Right cardiac atrium (tissue), 5 donors: ENCODE results near the gene MICAL2. TPM values are rescaled to one million over a fixed set of nuclear protein-coding genes. Genes with fewer than 3 reads are reported as not detected.

Experiments
- ATAC-seq, 2 donors: fragments of 200-7000 bp; cut with Tn5 transposase; one replicate each; pipeline versions ENCODE4 v1.8.0 to v1.9.1; 2020; ENCODE audit warnings: moderate library complexity in 2 of 2, mild to moderate bottlenecking in 1 of 2
- DNase-seq, 3 donors: peaks; one replicate each; pipeline ENCODE4 v3.0.0-alpha.2; 2020
- H3K27ac ChIP-seq: one replicate; pipeline ENCODE4 v1.5.1; 2013; ENCODE audit warnings: mild to moderate bottlenecking, low read length, control low read depth, moderate library complexity
- H3K27me3 ChIP-seq: one replicate; pipeline ENCODE4 v1.6.1; 2013; ENCODE audit not compliant: control insufficient read depth, insufficient read depth
- H3K4me1 ChIP-seq: one replicate; pipeline ENCODE4 v1.6.1; 2013; ENCODE audit warnings: low read length; ENCODE audit not compliant: control insufficient read depth, insufficient read depth
- H3K4me3 ChIP-seq: one replicate; pipeline ENCODE4 v1.5.1; 2013; ENCODE audit warnings: low read length, control low read depth
- H3K9me3 ChIP-seq: one replicate; pipeline ENCODE4 v1.6.1; 2013; ENCODE audit warnings: low read length; ENCODE audit not compliant: control insufficient read depth
- WGBS: extraction: QIAGEN DNeasy Blood & Tissue Kit; methylation state at CpG from one replicate; pipeline ENCODE4 v1.1.7; 2013; 5-methylcytosine and 5-hydroxymethylcytosine counted together
- intact Hi-C, 4 donors: fragments of 100-400 bp; cut with DNase I; formaldehyde crosslinking; loops; one replicate each; pipeline versions ENCODE4 v1.11.0 to v1.14.0; 2022 to 2023
- polyA plus RNA-seq: library from polyadenylated mRNA; stranded (reverse); fragments of 200-250 nt; gene quantifications from one replicate; pipeline ENCODE4 v1.2.3, GENCODE V29; 2013
- total RNA-seq, 4 donors: library from RNA; stranded (reverse); fragmentation: NEBNext Ultra II Directional; extraction: Animal tissue kit (Norgen Biotek cat#: 25700); gene quantifications; one replicate each; pipeline ENCODE4 v1.2.1, GENCODE V29; 2021
- donor health status: healthy with polysubstance abuse.
- donor health status: DM: no; HTN: yes; CAD: no.
- donor health status: DM: no; HTN: no; CAD: no.
- donor health status: DM: no; HTN: yes; CAD: no; lungs with severe emphysema.
- donor health status: DM: yes; HTN: yes; CAD: no.

Gene MICAL2
- total and polyA plus RNA-seq, 5 donors: 62.9 to 115 (median 92.3) TPM

DNA sequence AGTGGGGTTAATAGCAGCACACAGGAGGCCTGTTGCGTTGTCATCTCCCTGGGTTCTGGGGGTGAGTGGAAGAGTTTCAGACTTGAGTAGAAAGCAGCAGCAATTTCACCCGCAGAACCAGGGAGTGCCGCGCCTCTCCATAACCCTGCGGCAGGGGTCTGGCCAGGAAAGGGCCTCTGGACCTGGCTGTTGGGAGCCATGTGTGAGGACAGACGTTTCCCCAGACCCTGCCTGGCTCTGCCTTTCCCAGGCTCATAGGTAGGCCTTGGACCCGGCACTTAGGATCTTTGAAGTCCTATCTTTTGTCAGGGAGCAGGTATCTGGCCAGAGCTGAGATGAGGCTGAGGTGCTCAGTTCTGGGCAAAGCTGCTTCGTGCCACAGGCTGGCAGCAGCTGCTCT lies 160.4 kb downstream of the MICAL2 start:
- ATAC-seq (no peak), DNase-seq (no peak)
- intact Hi-C loops: no loop called here
- Histone ChIP-seq H3K27ac (no peak overlapping the region), H3K4me1 (peaks cover 5% of the 10 kb centered on the region), H3K27me3 (no peaks in the 10 kb centered on the region), H3K9me3 (no peaks in the 10 kb centered on the region), H3K4me3 (no peak overlapping the region)
- WGBS: 84% methylated on average over 8 of the region's 8 CpGs

DNA sequence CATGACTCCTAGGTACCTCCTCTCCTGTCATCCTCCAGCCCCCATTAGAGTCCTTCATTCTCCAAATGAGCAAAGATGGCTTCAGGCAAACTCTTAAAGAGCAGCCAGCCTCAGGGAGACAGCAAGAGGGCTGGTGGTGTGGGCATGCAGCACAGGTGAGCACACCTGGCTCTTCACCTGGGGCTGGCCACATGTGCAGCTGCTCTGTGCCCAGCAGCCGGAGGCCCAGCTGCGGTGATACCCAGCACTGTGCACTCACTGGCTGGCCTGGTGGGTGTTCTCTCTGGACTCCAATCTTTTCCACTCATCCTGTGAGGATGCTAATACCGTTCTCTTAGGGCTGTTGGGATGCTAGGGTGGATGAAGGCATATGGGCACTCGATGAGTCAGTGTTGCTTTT lies 160.9 kb downstream of the MICAL2 start:
- H3K27ac ChIP-seq: no peak overlapping the region
- WGBS: 83% methylated on average over 4 of the region's 4 CpGs
- ATAC-seq (no peak), DNase-seq (no peak)
- no peaks in the 10 kb centered on the region for H3K27me3 ChIP-seq
- H3K9me3 ChIP-seq: no peaks in the 10 kb centered on the region
- H3K4me3 ChIP-seq: no peak overlapping the region
- H3K4me1 ChIP-seq: peaks cover 5% of the 10 kb centered on the region
- intact Hi-C loops: no loop called here

DNA sequence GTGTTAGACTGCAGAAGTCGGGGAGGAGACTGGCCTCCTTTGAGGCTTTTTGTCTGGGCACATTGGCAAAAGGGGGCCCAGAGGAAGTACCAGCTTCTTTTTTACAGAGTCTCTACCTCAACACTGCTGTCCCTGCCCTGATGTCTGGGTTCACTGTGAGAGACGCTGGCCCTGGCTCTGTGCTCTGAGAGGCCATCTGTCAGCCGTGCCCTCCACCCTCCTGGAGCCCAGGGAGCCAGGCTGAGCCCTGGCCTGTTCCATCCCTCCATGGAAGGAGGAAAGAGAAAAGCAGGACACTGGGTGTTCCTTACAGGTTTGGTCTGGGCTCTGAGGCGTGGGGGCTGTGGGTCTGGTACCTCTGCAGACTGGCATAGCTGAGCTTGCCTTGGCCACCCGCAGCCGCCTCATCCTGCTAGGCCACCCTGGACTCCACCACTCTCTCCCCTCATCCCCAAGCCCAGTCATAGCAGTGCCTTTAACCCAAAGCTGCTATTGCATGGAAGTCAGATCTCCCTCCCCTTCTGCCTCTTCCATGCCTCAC lies 161.5 kb downstream of the MICAL2 start:
- Histone ChIP-seq H3K27ac (no peak overlapping the region), H3K4me3 (no peak overlapping the region), H3K9me3 (no peaks in the 10 kb centered on the region), H3K27me3 (no peaks in the 10 kb centered on the region), H3K4me1 (peaks cover 5% of the 10 kb centered on the region)
- WGBS: 93% methylated on average over 6 of the region's 6 CpGs
- intact Hi-C loops: no loop called here
- ATAC-seq (no peak), DNase-seq (no peak)

DNA sequence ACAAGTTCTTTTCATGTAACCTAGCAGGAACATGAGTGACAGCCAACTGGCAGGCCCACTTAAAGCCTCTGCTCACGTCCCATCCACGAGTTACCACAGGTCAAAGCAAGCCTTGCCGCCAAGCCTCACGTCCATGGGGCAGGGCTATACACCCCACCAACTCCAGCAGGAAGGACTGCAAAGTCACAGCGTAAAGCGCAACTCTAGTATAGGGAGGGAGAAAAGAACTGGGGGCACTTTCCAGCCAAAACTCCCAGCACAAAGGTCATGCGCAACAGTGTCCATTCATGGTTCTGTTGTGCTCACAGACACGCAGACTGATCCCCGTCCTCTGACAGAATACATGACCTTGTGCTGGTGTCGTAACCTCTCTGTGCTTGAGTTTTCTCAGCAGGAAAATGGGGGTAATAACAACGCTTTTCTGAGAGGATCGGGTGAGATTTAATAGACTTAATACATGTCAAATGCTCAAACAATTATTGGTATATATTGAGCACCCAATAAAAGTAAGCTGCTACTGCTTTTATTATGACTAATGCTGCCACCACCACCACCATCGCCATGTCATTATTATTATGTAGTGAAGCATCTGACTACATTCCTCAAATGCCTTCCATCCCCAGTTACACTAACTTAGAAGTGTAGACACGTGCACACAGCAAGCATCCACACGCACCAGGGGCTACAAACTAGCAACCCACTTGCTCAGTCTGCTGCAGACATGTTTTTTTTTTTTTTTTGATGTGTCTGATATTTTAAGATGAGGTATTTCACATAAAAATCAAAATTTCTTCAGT lies 162.6 kb downstream of the MICAL2 start:
- Histone ChIP-seq H3K27me3 (no peaks in the 10 kb centered on the region), H3K4me1 (peaks cover 5% of the 10 kb centered on the region), H3K27ac (no peak overlapping the region), H3K4me3 (no peak overlapping the region), H3K9me3 (no peaks in the 10 kb centered on the region)
- DNase-seq: no peak
- intact Hi-C loops: no loop called here
- no peak for ATAC-seq
- 86% methylated on average over 15 of the region's 15 CpGs for WGBS

DNA sequence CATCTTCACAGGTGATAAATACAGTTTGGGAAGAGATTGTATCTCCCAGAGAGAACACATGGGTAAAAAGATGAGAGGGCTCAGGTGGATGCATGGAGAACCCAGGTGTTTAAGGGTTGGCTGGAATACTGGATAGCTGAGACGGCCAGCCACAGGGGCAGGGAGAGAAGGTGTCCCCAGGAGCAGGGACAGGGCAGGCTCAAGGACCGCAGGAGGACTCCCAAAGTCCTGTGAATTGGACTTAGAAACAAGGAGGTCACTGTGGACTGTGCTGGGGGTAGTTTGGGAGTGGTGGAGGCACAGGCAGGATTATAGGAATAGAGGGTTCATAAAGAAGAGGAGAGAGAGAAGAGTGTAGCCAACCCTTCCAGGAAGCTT lies 163.2 kb downstream of the MICAL2 start:
- ATAC-seq: no peak
- 95% methylated on average over 2 of the region's 2 CpGs for WGBS
- intact Hi-C loops: no loop called here
- no peak overlapping the region for H3K4me3 ChIP-seq
- peaks cover 5% of the 10 kb centered on the region for H3K4me1 ChIP-seq
- H3K9me3 ChIP-seq: no peaks in the 10 kb centered on the region
- H3K27me3 ChIP-seq: no peaks in the 10 kb centered on the region
- no peak for DNase-seq
- H3K27ac ChIP-seq: no peak overlapping the region

DNA sequence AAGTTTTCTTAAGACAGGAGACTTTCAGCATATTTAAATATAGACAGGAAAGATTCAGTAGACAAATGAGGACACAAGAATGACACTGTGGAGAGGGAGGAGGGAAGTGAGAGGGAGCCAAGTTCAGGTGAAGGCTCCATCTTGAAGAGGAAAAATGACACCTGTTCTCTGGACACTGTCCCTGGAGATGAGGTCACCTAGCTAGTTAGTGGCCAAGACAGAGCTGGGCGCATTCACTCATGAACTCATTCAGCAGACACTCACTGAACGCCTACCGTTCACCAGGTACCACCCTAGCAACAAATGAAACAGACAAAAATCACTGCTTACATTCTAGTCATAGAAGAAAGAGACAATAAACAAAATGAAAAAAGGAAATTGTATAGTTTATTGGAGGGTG lies 163.7 kb downstream of the MICAL2 start:
- H3K9me3 ChIP-seq: no peaks in the 10 kb centered on the region
- ATAC-seq (no peak), DNase-seq (no peak)
- H3K27ac ChIP-seq: no peak overlapping the region
- intact Hi-C loops: no loop called here
- no peaks in the 10 kb centered on the region for H3K27me3 ChIP-seq
- H3K4me3 ChIP-seq: no peak overlapping the region
- WGBS: 94% methylated on average over 3 of the region's 3 CpGs
- H3K4me1 ChIP-seq: peaks cover 5% of the 10 kb centered on the region

DNA sequence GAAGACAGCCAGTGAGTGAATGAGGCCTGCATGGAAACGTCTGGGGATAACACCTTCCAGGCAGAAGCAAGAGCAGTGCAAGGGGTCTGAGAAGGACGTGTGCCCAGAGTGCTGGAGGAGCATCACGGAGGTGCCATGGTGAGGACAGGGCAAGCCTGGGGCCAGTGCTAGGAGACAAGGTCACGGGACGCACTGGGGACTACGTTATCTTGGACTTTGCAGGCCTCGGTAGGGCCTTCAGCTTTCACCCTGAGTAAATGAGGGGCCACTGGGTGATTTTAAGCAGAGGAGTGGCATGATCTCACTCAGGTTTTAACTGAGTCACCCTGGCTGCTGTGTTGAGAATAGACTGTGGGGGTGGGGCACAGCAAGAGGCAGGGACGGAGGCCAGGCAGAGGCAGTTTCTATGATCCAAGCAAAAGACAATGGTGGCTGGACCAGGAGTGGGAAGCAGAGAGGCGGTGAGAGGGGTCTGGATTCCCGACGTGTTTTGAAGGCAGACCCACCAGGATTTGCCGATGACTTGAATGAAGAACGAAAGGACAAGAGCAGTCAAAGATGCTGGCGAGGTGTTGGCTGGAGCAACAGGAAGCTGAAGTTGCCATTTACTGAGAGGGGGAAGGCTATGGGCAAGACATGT lies 164.3 kb downstream of the MICAL2 start:
- no peak overlapping the region for H3K27ac ChIP-seq
- intact Hi-C loops: no loop called here
- no peaks in the 10 kb centered on the region for H3K9me3 ChIP-seq
- DNase-seq (no peak), ATAC-seq (no peak)
- peaks cover 5% of the 10 kb centered on the region for H3K4me1 ChIP-seq
- H3K27me3 ChIP-seq: no peaks in the 10 kb centered on the region
- WGBS: 93% methylated on average over 14 of the region's 14 CpGs
- H3K4me3 ChIP-seq: no peak overlapping the region

DNA sequence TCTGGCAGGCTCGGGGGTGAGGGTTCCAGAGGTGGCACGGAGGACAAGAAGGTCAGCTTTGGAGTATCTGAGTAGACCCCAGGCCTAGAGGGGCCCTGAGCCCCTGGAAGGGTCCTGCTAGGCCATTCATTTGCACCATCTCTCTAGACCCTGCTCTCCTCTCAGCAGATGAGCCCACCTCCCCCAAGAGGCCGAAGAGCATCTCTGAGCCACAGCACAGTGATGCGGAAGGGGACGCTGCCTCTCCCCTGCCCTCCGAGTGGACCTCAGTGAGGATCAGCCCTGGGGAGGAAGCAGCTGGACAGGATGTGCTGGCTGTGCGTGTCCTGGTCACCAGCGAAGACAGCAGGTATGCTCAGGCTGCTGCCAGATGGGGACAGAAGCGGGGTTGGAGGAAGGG lies 165.4 kb downstream of the MICAL2 start:
- no peaks in the 10 kb centered on the region for H3K27me3 ChIP-seq
- H3K27ac ChIP-seq: no peak overlapping the region
- no peak overlapping the region for H3K4me3 ChIP-seq
- intact Hi-C loops: no loop called here
- no peaks in the 10 kb centered on the region for H3K9me3 ChIP-seq
- DNase-seq (no peak), ATAC-seq (no peak)
- WGBS: 80% methylated on average over 9 of the region's 9 CpGs
- peaks cover 5% of the 10 kb centered on the region for H3K4me1 ChIP-seq

DNA sequence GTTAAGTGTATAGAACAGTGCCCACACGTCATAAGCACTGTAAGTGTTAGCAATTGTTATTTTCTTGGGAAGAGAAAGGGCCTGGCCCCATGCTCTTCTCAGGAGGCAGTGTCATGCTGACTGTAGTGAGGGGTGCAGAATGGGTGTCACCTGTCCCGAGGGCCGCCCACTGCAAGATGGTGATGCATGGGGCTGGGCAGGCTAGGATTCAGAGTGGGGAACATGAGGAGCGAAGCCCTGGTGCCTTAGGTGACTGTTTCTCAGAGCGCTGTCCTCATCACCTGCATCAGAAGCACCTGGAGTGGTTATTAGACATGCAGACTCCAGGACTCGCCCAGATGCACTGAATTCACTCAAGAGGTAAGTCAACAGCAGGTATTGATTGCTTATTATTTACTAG lies 166.0 kb downstream of the MICAL2 start:
- Histone ChIP-seq H3K27ac (no peak overlapping the region), H3K27me3 (no peaks in the 10 kb centered on the region), H3K4me1 (peaks cover 5% of the 10 kb centered on the region), H3K9me3 (no peaks in the 10 kb centered on the region), H3K4me3 (no peak overlapping the region)
- 93% methylated on average over 6 of the region's 6 CpGs for WGBS
- no peak for DNase-seq
- no peak for ATAC-seq
- intact Hi-C loops: no loop called here

DNA sequence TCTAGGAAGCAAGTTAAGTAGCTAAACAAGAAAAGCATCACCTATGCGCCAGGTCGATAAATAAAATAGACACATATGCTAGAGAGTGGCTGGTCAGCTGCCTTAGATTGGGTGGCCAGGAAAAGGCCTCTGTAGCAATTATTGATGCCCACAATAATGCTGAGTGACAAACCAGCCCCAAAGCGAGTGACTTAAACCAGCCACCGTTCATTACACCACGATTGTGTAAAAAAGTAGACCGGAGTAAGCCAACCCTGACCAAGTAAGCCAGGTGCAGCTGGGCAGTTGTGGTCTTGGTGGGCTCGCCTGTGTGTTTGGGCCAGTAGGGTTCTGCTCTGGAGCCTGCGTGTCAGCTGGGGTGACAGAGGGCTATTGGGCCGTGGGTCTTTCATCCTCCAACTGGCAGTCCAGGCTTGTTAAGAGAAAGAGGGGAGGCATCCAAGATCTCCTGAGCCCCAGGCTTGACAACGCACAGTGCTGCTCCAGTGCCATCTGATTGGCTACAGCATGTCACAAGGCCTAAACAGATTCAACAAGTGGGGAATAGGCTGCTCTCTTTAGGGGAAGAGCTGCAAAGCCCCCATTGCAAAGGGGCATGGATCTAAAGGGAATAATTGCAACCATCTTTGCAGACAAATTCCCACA lies 166.6 kb downstream of the MICAL2 start:
- no peaks in the 10 kb centered on the region for H3K9me3 ChIP-seq
- WGBS: 85% methylated on average over 10 of the region's 10 CpGs
- H3K27ac ChIP-seq: no peak overlapping the region
- intact Hi-C loops: no loop called here
- peaks cover 5% of the 10 kb centered on the region for H3K4me1 ChIP-seq
- DNase-seq: no peak
- no peak overlapping the region for H3K4me3 ChIP-seq
- ATAC-seq: no peak
- H3K27me3 ChIP-seq: no peaks in the 10 kb centered on the region
